DMS79 (cell line): ENCODE measurements around the gene AQP5.

ENCODE experiments used
- DNase-seq: peaks from one replicate; lab custom pipeline; 2025; lab: John Stamatoyannopoulos, UW

Gene AQP5

DNA sequence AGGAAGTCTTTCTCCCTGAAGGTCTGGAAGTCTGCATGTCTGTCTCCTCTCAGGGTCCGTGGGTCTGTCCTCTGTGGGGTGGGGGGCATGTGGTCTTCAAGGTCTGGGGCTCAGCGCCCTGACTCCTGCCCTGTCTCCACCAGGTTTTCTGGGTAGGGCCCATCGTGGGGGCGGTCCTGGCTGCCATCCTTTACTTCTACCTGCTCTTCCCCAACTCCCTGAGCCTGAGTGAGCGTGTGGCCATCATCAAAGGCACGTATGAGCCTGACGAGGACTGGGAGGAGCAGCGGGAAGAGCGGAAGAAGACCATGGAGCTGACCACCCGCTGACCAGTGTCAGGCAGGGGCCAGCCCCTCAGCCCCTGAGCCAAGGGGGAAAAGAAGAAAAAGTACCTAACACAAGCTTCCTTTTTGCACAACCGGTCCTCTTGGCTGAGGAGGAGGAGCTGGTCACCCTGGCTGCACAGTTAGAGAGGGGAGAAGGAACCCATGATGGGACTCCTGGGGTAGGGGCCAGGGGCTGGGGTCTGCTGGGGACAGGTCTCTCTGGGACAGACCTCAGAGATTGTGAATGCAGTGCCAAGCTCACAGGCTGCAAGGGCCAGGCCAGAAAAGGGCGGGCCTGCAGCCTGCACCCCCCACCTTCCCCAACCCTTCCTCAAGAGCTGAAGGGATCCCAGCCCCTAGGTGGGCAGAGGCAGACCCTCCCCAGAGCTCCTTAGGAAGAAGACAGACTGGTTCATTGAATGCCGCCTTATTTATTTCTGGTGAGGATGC lies 3.4 kb downstream of the AQP5 start:
- no peak for DNase-seq

DNA sequence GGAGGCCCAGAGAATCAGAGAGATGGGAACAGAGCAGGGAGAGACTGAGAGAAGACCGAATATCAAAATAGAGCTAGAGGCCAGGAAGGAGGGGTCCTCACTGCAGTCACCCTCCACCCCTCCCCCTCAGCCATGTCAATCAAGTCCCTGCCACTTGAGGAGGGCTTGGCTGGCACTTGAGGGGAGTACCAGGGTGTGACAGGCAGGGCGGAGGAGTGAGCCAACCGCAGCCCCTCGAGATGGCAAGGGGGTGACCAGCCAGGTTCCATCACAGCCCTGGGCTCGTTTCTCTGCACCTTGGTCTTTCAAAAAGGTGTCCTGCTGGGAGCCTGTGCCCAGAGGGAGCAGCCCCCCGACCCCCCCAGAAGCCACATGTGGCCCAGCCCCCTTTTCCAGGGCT lies 4.2 kb downstream of the AQP5 start:
- DNase-seq = peak; percentile 47

DNA sequence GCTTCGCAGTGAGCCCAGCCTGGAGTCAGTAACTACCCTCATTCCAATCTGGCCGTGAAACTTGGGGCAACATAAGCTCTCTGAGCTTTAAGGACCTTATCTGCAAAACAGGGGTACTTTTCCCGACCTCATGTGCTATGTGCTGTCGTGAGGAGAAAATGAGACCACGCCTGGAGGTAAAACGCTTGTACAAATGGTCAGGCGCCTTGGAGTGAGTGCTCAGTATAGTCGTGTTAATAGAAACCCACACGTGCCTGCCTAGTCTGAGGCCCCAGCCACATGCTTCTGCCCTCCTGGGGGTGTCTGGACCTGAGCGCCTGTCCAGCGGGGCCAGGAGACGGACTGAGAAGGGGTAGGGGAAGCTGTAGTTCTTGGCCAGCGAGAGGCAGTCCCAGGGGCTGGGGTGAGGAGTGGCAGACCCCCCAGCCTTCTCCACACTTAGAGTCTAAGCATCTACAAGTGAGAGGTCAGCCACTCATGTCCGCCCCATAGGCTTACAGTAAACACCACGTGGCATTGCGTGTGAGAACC lies 4.9 kb downstream of the AQP5 start:
- no peak for DNase-seq

DNA sequence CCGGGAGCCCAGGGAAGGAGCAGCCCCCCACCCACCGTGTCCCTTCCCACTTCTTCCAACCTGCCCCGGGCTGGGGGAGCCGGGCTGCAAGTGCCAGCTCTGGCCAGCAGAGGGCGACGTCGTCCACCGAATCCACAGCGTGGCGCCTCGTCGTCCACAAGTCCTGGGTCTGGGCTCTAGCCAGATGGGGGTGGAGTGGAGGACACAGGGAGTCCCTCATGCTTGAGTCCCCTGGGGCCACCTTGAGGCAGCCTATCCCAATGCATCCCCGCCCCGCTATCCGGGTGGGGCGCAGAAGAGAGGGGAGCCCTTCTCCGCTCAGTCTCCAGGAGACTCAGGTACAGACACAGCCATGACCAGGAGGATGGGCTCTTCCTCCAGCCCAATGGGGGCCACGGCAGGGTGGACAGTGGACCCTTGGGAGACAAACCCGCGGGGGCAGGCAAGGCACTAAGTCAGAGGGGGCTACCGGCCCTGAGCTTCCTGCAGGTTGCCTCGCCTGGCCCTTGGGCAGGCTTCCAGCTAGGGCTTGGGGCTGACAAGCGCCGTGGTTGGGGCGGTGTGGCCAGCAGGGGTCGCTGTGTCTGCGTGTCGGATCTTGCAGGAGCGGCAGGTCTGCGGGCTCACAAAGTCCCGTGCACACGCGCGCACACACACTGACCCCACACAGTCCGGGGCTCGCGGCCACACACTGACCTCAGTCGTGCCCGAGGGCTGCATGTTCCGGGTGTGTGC lies 5.5 kb downstream of the AQP5 start:
- peak; percentile 84 for DNase-seq

DNA sequence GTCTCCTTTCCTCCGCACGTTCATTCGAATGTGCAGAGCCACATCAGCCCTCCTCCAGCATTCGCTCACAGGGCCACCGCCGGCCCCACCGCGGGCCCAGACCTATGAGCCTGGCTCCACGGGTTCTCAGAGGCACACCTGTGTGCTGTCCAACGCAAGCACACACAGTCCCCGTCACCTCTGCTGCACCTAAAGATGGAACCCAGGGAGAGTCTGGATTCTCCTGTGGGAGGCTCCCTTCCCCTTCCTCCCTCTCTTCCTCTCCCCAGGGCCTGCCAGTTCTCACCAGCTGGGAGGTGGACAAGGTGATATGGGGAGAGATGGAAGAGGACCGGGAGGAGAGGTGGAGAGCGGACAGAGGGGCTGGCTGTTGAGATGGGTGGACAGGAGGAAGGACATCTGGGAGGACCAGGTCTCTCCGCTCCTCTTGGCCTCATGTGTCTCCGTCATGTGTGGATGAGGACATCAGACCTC lies 6.1 kb downstream of the AQP5 start:
- DNase-seq = no peak

DNA sequence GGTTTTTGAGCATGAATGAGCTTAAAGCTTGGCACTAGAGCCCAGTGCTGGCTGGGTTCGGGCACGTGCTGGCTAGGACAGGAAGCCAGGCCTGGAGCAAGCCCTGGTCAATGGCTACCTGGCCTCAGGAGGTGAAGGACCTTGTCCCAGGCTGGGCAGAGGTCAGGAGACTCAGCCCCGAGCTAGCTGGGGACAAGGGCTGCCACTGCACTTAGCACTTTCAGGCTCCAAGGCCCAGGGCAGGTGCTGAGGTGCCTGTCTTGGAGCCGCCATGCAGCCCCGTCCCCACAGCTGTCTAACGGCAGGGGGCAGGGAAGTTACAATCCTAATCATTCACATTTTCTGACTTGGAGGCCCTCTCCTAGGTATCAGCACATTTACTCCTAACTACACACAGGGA lies 6.8 kb downstream of the AQP5 start:
- DNase-seq = no peak

DNA sequence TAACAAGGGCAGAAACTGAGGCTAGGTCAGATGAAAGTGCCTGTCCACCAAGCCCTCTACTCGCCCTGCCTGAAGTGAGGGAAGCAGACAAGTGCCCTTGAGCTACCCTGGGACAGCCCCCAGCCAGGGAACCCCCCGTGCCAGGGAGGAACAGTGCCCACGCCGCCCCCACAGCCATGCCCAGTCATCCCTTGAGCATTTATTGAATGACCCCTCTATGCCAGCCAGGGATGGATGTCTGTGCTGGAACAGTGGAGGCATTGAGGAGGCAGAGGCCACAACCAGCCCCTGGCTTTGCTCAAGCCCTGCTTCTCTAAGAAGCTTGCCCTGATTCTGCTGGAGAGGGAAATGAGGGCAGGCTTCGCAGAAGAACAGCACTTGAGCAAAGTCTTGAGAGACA lies 7.4 kb downstream of the AQP5 start:
- DNase-seq = no peak

DNA sequence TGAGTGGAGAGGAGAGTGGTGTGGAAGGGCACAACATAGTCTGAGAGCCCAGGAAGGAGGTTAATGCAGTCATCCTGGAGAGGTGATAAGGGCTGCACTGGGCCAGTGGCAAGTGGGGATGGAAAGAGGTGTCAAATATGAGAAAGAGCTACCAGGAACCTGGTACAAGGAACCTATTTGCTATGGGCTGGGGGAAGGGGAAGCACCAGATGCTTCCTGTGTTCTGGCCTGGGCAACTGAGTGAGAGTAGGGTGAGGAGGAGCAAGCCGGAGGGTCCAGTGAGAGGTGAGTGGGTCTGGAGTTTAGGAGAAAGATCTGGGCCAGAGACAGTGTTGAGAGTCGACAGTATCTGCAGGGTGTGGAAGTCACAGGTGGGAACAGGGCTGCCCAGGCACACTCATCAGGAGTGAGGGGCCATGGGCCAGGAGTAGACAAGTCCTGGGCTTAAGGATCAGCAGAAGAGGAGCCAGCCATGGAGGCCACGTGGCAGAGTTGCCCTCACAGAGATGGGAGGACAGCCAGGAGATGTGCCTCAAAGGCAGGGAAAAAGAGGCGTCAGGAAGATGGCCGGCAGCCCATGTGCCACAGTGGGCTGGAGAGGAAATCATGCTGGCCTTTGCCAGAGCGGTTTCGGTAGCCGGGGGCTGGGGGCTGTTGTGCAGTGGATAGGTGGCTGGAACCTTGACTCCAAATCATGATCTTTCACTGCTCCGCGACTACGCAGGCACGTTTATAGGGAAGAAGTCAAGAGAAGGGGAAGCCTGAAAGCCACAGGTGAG lies 8.2 kb downstream of the AQP5 start:
- no peak for DNase-seq

DNA sequence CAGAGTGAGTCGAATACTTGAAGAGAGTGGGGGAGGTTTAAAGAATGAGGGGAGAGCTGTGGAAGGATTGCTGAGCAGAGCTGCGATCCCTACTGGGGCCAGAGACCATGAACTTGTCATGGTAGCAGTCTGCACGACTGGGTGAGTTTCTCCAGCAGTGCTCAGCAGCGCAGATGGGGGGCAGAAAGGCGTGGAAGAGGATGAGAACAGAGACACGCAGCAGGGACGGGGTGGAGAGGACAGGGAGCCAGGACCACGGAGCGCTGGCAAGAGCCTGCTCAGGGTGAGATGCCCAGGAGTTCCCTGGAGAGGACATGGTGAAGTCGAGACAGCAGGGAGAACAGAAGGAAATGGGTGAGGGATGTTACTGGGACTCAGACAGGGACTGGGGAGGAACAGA lies 9.0 kb downstream of the AQP5 start:
- no peak for DNase-seq

DNA sequence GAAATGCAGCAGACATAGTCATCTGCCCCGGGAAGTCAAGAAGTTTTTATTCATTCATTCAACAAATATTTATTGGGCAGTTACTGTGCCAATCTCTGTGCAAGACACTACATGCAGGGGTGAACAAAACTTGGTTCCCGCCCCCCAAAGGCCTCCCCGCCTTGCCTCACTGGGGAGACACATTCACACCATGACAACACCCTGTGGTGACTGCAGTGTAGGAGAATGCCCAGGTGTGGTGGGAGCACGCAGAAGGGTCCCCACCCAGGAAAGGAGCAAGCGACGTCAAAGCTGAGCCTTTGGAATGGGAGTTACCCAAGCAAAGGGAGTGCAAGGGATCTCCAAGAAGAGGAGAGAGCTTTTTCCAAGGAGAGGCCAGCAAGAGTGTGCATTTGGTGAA lies 9.5 kb downstream of the AQP5 start:
- no peak for DNase-seq

DNA sequence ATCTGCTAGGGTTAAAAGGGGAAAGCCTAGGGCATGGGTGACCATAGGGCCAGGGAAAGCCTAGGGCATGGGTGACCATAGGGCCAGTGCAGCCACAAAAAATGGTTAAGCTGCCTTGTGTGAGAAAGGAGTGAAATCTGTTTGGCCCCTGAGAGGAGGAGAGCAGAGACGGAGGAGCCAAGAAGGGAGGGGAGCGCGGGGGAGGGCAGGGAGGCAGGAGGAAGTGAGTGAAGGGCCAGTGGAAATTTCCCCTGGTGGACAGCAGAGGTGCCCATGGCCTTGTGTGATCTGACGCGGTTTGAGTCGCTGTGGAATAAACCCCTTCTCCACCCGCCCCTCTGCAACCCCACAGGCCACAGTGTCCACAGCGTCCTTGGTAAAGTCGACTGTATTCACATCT lies 10.5 kb downstream of the AQP5 start:
- no peak for DNase-seq

DNA sequence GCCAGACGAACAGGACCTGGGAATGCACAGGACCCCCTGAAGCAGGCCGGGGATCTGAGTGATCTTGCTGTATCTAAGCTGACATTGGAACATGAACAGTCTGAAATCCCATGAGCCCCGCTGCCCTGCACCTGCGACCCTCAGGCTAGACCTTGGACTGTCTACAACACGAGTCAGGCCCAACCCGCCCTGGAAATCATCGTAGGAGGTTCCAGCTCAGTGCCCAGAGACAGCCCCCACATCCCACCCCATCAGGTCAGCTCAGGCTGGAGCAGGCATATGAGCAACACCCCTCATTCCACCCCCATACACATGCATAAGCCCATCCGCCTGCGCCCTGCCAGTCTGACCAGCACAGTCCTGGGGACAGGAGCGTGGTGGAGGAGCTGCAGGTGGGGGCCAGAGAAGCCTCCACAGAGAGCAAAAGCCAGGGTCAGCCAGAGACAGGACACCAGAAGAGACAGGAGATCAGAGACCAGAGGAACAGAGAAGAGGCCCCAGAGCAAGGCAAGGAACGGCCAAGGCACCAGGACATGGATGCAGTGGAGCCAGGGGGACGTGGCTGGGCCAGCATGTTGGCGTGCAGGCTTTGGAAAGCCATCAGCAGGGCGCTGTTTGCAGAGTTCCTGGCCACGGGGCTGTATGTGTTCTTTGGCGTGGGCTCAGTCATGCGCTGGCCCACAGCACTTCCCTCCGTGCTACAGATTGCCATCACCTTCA lies 11.1 kb downstream of the AQP5 start, which contains the start of gene AQP6:
TSS of gene AQP6 (plus strand) at position 307 of the 720 bp plus-strand sequence. CDS start at position 534, 227 bp downstream.
- DNase-seq = no peak

DNA sequence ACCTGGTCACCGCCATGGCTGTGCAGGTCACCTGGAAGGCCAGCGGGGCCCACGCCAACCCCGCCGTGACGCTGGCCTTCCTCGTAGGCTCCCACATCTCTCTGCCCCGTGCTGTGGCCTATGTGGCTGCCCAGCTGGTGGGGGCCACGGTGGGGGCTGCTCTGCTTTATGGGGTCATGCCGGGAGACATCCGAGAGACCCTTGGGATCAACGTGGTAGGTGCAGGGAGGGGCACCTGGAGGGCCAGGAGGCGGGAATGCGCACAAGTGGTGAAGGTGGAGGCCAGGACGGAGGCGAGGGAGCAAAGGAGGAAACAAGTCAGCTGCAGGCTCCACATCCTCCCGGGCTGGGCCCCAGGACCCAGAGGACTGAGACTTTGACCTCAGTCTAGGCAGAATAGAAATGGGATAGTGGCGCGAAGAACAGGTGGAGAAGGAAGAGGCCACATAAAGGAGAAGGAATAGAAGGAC lies 11.7 kb downstream of the AQP5 start:
- no peak for DNase-seq

DNA sequence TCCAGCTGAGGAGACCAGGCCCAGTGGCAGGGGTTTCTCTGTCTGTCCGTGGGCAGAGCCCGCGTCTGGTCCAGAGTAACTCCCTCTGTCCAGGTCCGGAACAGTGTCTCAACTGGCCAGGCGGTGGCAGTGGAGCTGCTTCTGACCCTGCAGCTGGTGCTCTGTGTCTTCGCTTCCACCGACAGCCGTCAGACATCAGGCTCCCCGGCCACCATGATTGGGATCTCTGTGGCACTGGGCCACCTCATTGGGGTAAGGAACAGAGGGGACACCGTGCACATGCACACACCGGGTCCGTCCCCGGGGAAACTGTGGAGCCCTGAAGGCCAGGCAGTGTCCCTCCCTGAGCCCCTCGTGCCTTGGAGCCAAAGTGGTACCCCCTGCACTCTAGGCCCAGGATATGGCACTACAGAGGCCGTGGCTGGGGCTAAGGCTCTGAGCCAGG lies 12.6 kb downstream of the AQP5 start:
- DNase-seq = no peak

DNA sequence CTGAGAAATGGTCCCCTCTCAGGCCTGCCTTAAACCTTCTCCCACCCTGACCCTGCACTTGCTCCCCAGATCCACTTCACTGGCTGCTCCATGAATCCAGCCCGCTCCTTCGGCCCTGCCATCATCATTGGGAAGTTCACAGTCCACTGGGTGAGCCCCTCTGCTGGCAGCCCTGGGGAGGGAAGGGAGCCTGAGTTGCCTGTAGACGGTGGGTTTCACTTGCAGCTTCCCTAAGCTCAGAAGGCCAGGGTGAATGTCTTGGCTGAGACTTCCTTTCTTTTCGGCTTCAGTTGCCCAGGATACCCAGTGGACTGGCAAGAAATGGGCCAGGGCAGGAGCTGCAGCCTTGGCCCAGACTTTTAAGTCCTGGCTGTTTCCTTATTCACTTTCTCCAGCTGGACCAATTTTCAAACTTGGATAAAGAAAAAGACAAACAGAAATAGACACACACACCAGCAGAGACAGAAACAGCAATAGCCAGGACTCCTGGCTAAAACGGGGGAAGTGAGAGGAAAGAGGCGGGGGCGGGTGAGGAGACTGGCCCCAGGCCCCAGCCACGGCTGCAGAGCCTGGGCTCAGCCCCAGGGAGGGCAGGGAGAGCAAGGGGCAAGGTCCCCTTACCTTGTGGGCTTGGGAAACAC lies 13.1 kb downstream of the AQP5 start:
- no peak for DNase-seq

DNA sequence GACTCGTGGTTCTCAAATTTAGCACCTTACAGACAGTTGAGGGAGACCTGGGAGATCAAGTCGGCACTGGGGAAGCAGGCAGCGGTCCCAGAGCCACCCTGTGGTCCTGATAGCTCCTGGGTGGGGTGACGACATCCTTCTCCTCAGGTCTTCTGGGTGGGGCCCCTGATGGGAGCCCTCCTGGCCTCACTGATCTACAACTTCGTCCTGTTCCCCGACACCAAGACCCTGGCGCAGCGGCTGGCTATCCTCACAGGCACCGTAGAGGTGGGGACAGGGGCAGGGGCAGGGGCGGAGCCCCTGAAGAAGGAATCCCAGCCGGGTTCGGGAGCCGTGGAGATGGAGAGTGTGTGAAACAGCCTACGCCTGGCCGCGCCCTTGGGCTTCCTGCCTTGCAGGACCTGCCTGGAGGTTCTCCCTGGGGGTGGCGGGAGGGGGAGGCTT lies 13.7 kb downstream of the AQP5 start:
- no peak for DNase-seq

DNA sequence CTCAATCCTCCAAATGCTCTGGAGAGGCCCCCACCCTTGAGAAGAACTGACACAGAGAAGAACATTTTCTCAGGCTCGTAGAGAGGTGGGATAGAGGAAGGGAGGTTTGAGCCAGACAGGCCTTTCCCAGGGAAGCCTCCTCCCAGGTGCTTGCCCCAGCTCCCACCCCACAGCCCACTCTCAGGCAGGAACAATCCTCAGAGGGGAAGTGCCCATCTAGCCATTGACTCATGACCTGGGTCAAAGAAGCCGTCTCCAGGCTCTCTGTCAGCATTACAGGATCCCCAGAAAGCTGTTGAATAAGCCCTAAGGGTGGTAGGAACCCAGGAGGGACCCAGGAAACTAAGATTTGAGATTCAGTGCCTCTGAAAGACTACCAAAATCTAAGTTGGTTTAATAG lies 14.9 kb downstream of the AQP5 start:
- no peak for DNase-seq

DNA sequence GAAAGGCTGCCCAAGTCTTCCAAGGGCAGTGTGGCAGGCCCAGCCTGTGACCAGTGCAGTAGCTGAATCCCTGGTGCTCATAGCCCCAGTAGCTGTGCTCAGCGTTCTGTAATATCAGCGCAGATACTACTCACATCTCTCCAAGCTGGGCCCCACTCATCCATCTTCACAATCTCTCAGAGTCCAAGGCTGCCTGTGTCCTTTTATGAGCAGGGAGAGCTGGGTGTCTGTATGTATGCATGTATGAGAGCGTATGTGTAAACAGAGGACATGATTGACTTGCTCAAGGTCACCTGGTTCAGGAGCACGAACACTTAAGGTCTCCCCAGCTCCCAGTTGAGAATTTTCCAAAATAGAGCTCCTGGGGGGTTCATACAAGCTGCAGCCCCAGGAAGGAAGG lies 16.5 kb downstream of the AQP5 start:
- DNase-seq = no peak

DNA sequence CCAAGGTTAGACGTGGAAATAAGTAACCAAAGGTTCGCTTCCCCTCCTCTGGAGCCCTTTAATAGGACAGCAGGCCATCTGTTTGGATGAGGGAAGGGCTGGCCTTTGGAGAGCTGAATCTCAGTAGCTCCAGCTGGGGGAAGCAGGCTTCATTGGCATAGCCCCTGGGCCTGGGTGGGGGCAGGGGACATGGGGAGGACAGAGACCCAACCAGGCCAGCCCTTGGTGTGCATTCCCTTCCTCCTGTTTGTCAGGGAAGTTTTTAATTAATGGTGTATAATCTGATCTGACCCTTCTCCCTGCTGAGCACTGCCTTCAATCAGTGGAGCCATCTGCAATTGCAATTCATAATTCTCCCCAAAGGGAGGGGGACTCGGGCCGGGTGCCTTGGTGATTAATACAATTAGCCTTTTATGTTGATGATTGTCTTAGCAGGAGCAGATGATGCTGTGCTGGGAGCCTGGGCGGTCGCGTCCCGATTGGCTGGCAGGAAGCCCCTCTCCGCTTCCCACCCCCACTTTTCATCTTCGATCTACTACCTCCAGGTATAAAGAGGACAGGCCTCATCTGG lies 17.4 kb downstream of the AQP5 start:
- no peak for DNase-seq

DNA sequence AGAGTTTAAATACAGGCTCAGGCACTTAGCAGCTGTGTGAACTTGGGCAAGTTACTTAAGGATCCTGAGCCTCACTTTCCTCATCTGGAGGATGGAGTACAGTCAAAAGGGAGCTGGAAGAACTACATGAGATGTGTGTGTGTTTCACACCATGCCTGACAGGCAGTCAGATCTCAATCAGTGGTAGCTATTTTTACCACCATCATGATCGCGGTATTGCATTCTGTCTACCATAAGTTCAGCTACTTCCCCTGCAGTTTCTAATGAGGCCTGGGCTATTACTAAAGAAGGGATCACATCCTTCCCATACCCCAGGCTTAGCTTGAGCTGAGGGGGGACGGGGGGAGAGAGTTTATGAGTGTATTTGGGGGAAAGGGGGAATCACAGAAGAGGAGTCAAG lies 18.1 kb downstream of the AQP5 start:
- DNase-seq = no peak
